GM08714 (cell line): ENCODE results near the gene LMO7.
"Not testable (repeated sequence)": the region's sequence is repeated elsewhere in the genome, so short reads cannot be mapped to it uniquely, and the experiment has no call there.

ENCODE experiments used
- H3K4me3 ChIP-seq: fragments of 200-500 bp; sonication (Bioruptor generic); 2 replicates; pipeline ENCODE4 v1.5.1; 2014; ENCODE audit warnings: mild to moderate bottlenecking, low read length, inconsistent platforms
- ZNF274 ChIP-seq: IDR thresholded peaks from 2 replicates; pipeline ENCODE4 v1.6.1; 2012; ENCODE audit warnings: mild to moderate bottlenecking, low read depth, low read length

LMO7 gene

GRCh38 chr13:75669706-75670105, 33.6 kb downstream of the LMO7 start:
- TF ChIP-seq ZNF274 = no peak
- H3K4me3 ChIP-seq = no peak overlapping the region

DNA sequence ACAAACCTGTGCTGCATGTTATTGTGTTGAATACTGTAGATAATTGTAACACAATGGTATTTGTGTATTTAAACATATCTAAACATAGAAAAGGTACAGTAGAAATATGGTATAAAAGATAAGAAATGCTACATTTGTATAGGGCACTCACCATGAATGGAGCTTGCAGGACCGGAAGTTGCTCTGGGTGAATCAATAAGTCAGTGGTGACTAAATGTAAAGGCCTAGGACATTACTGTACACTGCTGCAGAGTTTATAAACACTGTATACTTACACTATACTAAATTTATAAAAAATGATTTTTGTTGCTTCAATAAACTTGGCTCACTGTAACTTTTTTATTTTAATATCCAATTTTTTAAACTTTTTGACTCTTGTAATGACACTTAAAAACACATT, 34.4 kb downstream of the LMO7 start:
- TF ChIP-seq ZNF274 = no peak
- no peak overlapping the region for H3K4me3 ChIP-seq

DNA sequence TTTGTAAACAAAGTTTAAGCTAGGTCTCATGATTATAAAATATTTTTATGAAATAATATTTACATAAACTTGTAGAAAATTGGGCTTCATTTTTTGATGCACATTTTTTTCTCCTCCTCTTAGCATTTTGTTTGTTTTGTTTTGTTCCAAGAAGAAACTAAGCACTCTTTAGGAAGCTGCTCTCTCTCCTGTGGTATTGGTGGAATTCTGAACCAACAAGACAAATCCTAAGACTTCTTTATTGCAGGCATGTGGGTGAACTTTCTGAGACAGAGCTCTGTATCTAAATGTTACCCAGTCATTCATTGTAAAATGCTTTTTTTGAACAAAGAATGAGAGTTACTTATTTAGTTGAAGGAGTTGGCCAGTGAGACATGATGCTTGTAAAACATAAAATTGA, 39.3 kb downstream of the LMO7 start:
- H3K4me3 ChIP-seq = no peak overlapping the region
- TF ChIP-seq ZNF274 = no peak

DNA sequence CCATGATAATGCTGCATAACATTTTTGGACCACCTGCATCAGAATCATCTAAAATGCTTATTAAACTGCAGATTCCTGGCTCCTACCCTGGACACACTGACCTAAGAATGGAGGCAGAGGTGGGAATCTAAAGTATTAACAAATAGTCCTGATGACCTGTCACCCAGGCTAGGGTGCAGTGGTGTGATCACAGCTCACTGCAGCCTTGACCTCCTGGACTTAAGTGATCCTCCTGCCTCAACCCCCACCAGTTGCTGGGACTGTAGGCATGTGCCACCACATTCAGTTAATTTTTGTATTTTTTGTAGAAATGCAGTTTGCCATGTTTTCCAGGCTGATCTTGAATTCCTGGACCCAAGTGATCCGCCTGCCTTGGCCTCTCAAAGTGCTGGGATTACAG, 43.3 kb downstream of the LMO7 start:
- no peak for TF ChIP-seq ZNF274
- no peak overlapping the region for H3K4me3 ChIP-seq

DNA sequence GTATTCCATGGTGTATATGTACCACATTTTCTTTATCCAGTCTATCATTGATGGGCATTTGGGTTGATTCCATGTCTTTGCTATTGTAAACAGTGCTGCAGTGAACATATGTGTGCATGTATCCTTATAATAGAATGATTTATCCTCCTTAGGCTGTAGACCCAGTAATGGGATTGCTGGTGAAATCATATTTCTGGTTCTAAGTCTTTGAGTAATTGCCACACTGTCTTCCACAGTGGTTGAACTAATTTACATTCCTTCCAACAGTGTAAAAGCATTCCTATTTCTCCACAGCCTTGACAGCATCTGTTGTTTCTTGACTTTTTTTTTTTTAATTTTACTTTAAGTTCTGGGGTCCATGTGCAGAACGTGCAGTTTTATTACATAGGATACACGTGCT, 44.1 kb downstream of the LMO7 start:
- H3K4me3 ChIP-seq = not testable (repeated sequence)

GRCh38 chr13:75682326-75682725, 46.2 kb downstream of the LMO7 start:
- TF ChIP-seq ZNF274 = no peak

DNA sequence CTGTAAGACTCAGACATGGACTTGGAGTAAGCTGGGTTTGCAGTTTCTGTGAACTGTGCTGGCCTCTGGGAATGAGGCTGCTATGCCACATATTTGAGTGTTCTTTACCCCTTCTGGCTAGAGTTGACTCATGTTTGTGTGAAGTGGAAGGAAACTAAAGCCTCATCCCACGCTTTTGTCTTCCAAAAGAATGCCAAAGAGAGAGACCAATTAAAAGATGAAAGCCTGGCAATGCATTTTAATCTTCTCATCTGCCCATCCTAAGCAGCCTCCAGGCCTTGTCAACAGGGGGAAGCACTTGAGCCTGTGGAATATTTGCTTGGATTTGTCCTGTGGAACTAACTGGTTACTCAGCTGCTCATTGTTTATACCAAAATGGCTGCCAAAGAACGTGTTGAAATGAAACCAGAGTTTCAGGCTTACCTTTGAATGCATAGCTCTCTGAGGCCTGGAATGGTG, 49.1 kb downstream of the LMO7 start:
- H3K4me3 ChIP-seq = no peak overlapping the region
- no peak for TF ChIP-seq ZNF274

More at GRCh38 chr13:75682326-75682725, 46.2 kb downstream of the LMO7 start:
- no peak overlapping the region for H3K4me3 ChIP-seq

- no peak for TF ChIP-seq ZNF274
- no peak overlapping the region for H3K4me3 ChIP-seq
Measured at GRCh38 chr13:75687150-75687763, 51.1 kb downstream of the LMO7 start.

- no peak for TF ChIP-seq ZNF274
- no peak overlapping the region for H3K4me3 ChIP-seq
Measured at GRCh38 chr13:75689686-75690085, 53.6 kb downstream of the LMO7 start.

DNA sequence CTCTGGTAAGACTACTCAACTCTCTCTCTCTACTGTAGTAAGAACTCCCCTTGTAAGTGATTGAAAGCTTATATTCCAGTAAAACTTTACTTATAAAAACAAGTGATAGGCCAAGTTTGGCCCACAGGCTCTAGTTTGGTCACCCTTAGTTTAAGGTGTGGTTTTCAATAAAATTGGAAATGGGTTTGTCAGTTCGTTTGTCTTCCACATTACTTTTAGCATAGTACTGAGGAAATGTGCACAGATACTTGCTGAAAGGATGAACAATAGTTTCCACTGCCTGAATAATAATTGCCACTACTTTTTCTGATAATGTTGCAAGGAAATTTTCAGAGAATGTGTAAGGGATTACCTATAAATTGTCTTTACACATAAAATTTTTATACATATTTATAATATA, 54.5 kb downstream of the LMO7 start:
- no peak overlapping the region for H3K4me3 ChIP-seq
- no peak for TF ChIP-seq ZNF274

DNA sequence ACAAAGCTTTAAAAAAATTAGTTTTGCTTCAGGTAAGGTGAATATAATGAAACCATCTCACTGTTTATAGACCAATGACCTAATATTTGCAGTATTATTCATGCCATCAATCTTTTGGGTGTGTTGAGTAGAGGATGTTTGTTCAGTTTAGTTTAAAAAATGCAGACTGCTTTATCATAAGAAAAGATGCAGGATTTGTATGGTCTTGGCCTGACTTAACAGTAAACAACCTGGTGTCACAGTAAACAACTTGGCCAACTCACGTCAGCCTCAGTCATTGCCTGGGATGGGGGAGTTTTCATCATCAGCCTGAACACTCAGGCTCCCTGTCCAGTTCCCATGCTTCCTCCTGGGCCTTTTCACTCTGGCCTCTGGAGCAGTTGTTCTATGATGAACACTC, 55.1 kb downstream of the LMO7 start:
- H3K4me3 ChIP-seq = no peak overlapping the region
- no peak for TF ChIP-seq ZNF274

- TF ChIP-seq ZNF274 = no peak
- no peak overlapping the region for H3K4me3 ChIP-seq
Measured at GRCh38 chr13:75693227-75693626, 57.1 kb downstream of the LMO7 start.

DNA sequence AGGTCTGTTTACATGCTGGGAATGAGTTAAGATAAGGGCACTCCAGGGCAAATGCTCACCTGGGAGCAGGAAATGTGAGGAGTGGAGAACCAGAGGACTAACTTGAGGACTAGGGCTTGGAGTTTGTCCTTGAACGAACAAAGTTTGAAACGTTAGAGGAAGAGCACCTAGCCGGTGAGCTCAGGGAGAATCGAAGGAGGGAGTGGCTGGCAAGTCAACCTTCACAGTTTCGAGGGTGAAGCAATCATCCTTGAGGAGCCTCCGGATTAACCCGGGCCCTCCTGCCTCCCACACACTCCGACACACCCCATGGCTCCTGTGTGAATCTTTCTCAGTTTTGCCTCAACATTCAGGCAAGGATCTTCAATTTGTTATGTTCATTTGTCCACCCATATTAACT, 58.6 kb downstream of the LMO7 start:
- no peak overlapping the region for H3K4me3 ChIP-seq
- no peak for TF ChIP-seq ZNF274

- not testable (repeated sequence) for H3K4me3 ChIP-seq
Measured at GRCh38 chr13:75695908-75696307, 59.8 kb downstream of the LMO7 start.

- TF ChIP-seq ZNF274 = no peak
- no peak overlapping the region for H3K4me3 ChIP-seq
Measured at GRCh38 chr13:75699062-75699461, 62.9 kb downstream of the LMO7 start.

- not testable (repeated sequence) for H3K4me3 ChIP-seq
Measured at GRCh38 chr13:75699717-75700116, 63.6 kb downstream of the LMO7 start.
